Measurements from ENCODE around the gene CHMP3. TPM values are rescaled to one million over a fixed set of nuclear protein-coding genes. Genes with fewer than 3 reads are reported as not detected.

CHMP3 gene
- polyA plus RNA-seq, 3 donors = 45.4 to 115 (median 99.4) TPM

DNA sequence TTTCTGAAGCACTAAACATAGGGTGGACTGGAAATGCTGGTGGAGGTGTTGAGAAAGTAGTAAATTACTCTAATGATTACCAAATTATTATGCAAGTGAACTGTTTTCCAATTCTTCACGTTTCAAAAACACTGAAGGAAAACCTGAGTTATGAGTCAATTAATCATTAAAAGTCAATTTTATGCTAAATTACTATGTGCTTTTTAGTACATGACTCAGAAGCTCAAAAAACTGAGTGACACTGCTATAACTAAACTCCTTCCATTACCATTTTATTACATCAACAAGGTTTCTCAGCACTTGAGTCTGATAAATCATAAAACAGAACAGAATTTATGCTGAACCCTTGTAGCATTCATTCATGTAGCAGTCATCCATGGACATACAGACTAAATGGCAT, 20.4 kb downstream of the CHMP3 start:
- Histone ChIP-seq H3K27me3 (ENCODE audit: control insufficient read depth in 2 of 2, insufficient read depth in 2 of 2, low read length in 2 of 2) (no peaks in the 10 kb centered on the region), H3K9ac (ENCODE audit: insufficient read depth, low read length, poor library complexity, severe bottlenecking) (no peak overlapping the region), H3K36me3 (replicated peaks in 1 of 2; ENCODE audit: control insufficient read depth in 1 of 2, insufficient read depth in 2 of 2, low read length in 2 of 2) (peaks cover 0 to 36% of the 10 kb centered on the region in 2 donors), H3K9me3 (replicated peaks in 1 of 2; ENCODE audit: control insufficient read depth in 1 of 2, insufficient read depth in 1 of 2, low read length in 2 of 2) (peaks cover 18 to 32% of the 10 kb centered on the region in 2 donors), H3K4me1 (ENCODE audit: control insufficient read depth in 1 of 2, insufficient read depth in 2 of 2, low read length in 2 of 2) (no peaks in the 10 kb centered on the region), H4K20me1 (ENCODE audit: insufficient read depth, low read length) (no peaks in the 10 kb centered on the region), H3K4me3 (replicated peaks in 1 of 3; ENCODE audit: low read depth in 2 of 3, low read length in 3 of 3) (no peak overlapping the region), H3K79me2 (ENCODE audit: insufficient read depth, low read length) (peaks cover 11% of the 10 kb centered on the region), H3K27ac (ENCODE audit: low read depth in 1 of 2, low read length in 2 of 2) (no peak overlapping the region), H3K4me2 (replicated peaks; ENCODE audit: extremely low read depth, low read length, poor library complexity, severe bottlenecking) (no peak overlapping the region), H2AFZ (ENCODE audit: insufficient read depth, low read depth, low read length, poor library complexity, severe bottlenecking) (no peak overlapping the region)
- intact Hi-C loops (cut with micrococcal nuclease) = loop anchor here in 1 of 2 donors (1.0 kb wide), 1 partner anchor 8 kb away; no protein-coding TSS in a partner anchor
- no peak overlapping the region for H3K27ac Mint-ChIP-seq
- no peaks in the 10 kb centered on the region for H3K4me1 Mint-ChIP-seq
- TF ChIP-seq CTCF (IDR thresholded peaks at IDR 0.05) = no peak
- no CpG with 5 or more reads among the region's 1 CpG for WGBS (ENCODE audit: insufficient coverage)
- H3K4me3 Mint-ChIP-seq = no peak overlapping the region
- H3K27me3 Mint-ChIP-seq (ENCODE audit: low read depth in 3 of 3) = peaks cover 0 to 1% (median 0%) of the 10 kb centered on the region in 3 donors
- H3K36me3 Mint-ChIP-seq = peaks cover 45 to 59% of the 10 kb centered on the region in 2 donors
- DNase-seq = no peak
- peaks cover 18 to 43% (median 38%) of the 10 kb centered on the region in 7 donors for H3K9me3 Mint-ChIP-seq

DNA sequence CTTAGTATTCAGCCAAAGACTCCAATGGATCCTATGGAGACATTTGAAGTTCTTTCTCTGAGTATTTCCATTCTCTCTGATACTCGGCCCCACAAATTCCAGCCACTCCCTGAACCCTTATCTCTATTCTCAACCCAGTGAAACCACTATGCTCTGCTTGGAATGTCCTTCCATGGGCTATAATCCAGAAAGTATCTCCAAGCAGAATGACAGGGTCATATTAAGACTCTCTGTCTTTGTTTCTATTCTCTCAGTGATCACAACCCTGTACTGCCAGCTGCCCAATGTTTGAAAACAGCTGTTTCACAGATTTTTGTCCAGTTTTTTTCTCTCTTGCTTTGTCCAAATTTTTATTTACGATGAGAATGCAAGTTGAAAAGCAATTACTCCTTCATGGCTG, 21.9 kb downstream of the CHMP3 start:
- no peaks in the 10 kb centered on the region for H3K27me3 ChIP-seq (ENCODE audit: control insufficient read depth in 2 of 2, insufficient read depth in 2 of 2, low read length in 2 of 2)
- peaks cover 19 to 32% of the 10 kb centered on the region in 2 donors for H3K9me3 ChIP-seq (replicated peaks in 1 of 2; ENCODE audit: control insufficient read depth in 1 of 2, insufficient read depth in 1 of 2, low read length in 2 of 2)
- 100% methylated on average over 1 of the region's 2 CpGs for WGBS (ENCODE audit: insufficient coverage)
- H3K79me2 ChIP-seq (ENCODE audit: insufficient read depth, low read length) = no peaks in the 10 kb centered on the region
- no peak for TF ChIP-seq CTCF (IDR thresholded peaks at IDR 0.05)
- intact Hi-C loops (cut with micrococcal nuclease) = no loop called here
- no peak for DNase-seq
- Mint-ChIP-seq H3K9me3 (peaks cover 23 to 43% (median 38%) of the 10 kb centered on the region in 7 donors), H3K27ac (no peak overlapping the region), H3K4me3 (no peak overlapping the region), H3K27me3 (ENCODE audit: low read depth in 3 of 3) (peaks cover 0 to 4% (median 1%) of the 10 kb centered on the region in 3 donors), H3K36me3 (peaks cover 42 to 51% of the 10 kb centered on the region in 2 donors), H3K4me1 (no peaks in the 10 kb centered on the region)
- no peaks in the 10 kb centered on the region for H4K20me1 ChIP-seq (ENCODE audit: insufficient read depth, low read length)
- peaks cover 0 to 21% of the 10 kb centered on the region in 2 donors for H3K36me3 ChIP-seq (replicated peaks in 1 of 2; ENCODE audit: control insufficient read depth in 1 of 2, insufficient read depth in 2 of 2, low read length in 2 of 2)
- H3K4me2 ChIP-seq (replicated peaks; ENCODE audit: extremely low read depth, low read length, poor library complexity, severe bottlenecking) = no peak overlapping the region
- no peak overlapping the region for H2AFZ ChIP-seq (ENCODE audit: insufficient read depth, low read depth, low read length, poor library complexity, severe bottlenecking)
- no peak overlapping the region for H3K4me3 ChIP-seq (replicated peaks in 1 of 3; ENCODE audit: low read depth in 2 of 3, low read length in 3 of 3)
- no peaks in the 10 kb centered on the region for H3K4me1 ChIP-seq (ENCODE audit: control insufficient read depth in 1 of 2, insufficient read depth in 2 of 2, low read length in 2 of 2)
- H3K9ac ChIP-seq (ENCODE audit: insufficient read depth, low read length, poor library complexity, severe bottlenecking) = no peak overlapping the region
- H3K27ac ChIP-seq (ENCODE audit: low read depth in 1 of 2, low read length in 2 of 2) = no peak overlapping the region

Data from CD14-positive monocyte (primary cell).